GM12865 (cell line): ENCODE data around the gene PTPRN2.
"Not testable (repeated sequence)": the region's sequence is repeated elsewhere in the genome, so short reads cannot be mapped to it uniquely, and the experiment has no call there.

Source experiments
- DNase-seq: peaks from one replicate; pipeline ENCODE4 v3.0.0; 2010; ENCODE audit warnings: low read depth
- H3K4me3 ChIP-seq: 2 replicates; pipeline ENCODE4 v1.5.1; 2011; ENCODE audit warnings: mild to moderate bottlenecking, low read depth, low read length, control low read depth
- CTCF ChIP-seq: IDR thresholded peaks from 2 replicates; pipeline ENCODE4 v1.5.1; 2011; ENCODE audit warnings: low read length, control low read depth, low read depth, inconsistent platforms; ENCODE audit not compliant: insufficient read depth; ENCODE audit errors: missing control alignments

The PTPRN2 gene

DNA sequence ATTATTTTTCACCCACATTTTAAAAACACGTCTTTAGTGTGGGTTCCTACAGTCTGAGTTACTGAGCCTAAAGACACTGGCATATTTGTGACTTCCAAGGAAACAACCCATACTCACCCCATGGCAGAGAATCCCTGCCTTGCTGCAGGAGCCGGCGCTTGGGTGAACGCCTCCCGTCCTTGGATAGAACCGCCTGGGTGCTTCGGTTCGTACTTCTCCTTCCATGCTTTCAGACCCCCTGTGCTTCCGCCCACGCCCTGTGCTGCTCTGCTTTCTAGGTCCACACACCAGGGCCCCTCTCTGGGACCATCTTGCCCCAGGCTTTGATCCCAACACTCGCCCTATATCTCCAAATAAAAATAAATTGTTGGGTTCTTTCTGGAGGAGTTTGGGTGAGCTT lies 125.8 kb downstream of the PTPRN2 start:
- DNase-seq = no peak
- TF ChIP-seq CTCF = no peak
- H3K4me3 ChIP-seq = no peak overlapping the region

- H3K4me3 ChIP-seq = no peak overlapping the region
- no peak for TF ChIP-seq CTCF
- no peak for DNase-seq
Observed at GRCh38 chr7:158460665-158461064, 127.0 kb downstream of the PTPRN2 start.

DNA sequence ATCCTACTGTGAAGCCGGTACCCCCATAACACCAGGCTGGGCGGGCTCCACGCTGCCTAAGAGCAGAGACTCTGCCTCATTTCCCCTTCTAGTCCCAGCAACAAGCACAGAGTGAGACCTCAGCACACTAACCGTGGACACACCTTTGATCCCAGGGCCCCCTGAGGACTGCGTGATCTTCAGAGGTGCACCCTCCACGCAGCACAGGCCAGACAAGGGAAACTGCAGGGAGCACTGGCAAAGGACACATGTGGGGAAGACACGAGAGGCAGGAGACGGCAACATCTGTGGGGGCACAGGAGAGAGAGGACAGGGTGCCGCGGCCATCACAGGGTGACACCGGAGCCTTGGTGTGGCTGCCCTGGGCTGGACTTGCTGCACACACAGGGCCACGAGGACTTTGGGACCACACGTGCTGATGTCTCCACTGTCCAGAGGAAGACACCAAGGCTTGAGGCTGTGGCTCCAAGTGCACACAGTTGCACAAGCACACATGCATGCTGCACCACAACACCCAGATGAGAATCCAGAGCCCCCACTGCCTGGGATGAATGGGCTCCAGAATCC lies 128.8 kb downstream of the PTPRN2 start:
- no peak for TF ChIP-seq CTCF
- H3K4me3 ChIP-seq = no peak overlapping the region
- no peak for DNase-seq

- TF ChIP-seq CTCF = no peak
- H3K4me3 ChIP-seq = no peak overlapping the region
- DNase-seq = no peak
Observed at GRCh38 chr7:158458096-158458495, 129.5 kb downstream of the PTPRN2 start.

DNA sequence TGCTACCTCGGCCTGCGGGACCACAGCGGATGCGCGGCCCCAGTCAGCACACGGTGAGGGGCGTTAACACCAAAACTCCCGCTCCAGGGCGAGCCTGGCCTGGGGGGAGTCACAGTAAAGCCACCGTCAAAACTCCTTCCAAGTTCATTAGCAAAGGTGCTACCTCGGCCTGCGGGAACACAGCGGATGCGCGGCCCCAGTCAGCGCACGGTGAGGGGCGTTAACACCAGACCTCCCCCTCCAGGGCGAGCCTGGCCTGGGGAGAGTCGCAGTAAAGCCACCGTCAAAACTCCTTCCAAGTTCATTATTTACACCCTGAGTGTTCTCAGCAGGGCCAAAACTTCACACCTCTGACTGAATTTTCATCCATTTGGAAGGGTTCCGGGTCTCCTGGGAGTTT lies 130.0 kb downstream of the PTPRN2 start:
- H3K4me3 ChIP-seq, DNase-seq: not testable (repeated sequence)

DNA sequence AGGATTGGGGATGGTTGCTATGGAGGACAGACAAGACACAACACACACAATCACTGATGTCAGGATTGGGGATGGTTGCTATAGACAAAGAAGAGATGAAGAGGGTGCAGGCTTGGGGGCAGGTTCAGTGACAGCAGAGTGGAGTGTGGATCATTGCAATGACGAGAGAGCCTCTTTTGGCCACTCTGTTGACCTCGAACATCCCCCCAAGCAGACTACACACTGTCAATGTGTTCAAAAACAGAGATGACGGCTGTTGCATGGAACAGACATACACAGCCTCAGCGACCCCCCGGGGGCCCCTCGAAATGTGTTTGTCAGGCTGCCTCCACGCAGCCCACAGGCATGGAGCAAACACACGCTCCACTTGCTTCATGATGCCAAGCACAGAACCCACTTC lies 133.0 kb downstream of the PTPRN2 start:
- no peak for DNase-seq

GRCh38 chr7:158453663-158454062 lies 134.0 kb downstream of the PTPRN2 start:
- H3K4me3 ChIP-seq = no peak overlapping the region
- TF ChIP-seq CTCF = no peak
- DNase-seq = no peak

More for the DNA sequence above, 133.0 kb downstream of the PTPRN2 start:
- H3K4me3 ChIP-seq = no peak overlapping the region
- TF ChIP-seq CTCF = no peak
